Hematopoietic multipotent progenitor cell (in vitro differentiated cells): Measurements from ENCODE around the gene INTS3. TPM values are rescaled to one million over a fixed set of nuclear protein-coding genes. Genes with fewer than 3 reads are reported as not detected.
"Not testable (repeated sequence)": the region's sequence is repeated elsewhere in the genome, so short reads cannot be mapped to it uniquely, and the experiment has no call there.

ENCODE experiments used
- DNase-seq, 3 donors: peaks; one replicate each; pipeline ENCODE4 v3.0.0-alpha.2; 2011 to 2015; ENCODE audit warnings: low read depth in 2 of 3, low spot score in 2 of 3
- total RNA-seq: library from RNA; depleted of rRNA; stranded (reverse); fragments of >200 nt; gene quantifications from one replicate; pipeline ENCODE4 v1.2.3, GENCODE V29; 2012

The INTS3 gene
- total RNA-seq, 1 donor, result 57.4 TPM

GRCh38 chr1:153776845-153777370 is 49.1 kb downstream of the INTS3 start:
- DNase-seq, result no peak

GRCh38 chr1:153777648-153778047 is 49.8 kb downstream of the INTS3 start:
- no peak for DNase-seq

DNA sequence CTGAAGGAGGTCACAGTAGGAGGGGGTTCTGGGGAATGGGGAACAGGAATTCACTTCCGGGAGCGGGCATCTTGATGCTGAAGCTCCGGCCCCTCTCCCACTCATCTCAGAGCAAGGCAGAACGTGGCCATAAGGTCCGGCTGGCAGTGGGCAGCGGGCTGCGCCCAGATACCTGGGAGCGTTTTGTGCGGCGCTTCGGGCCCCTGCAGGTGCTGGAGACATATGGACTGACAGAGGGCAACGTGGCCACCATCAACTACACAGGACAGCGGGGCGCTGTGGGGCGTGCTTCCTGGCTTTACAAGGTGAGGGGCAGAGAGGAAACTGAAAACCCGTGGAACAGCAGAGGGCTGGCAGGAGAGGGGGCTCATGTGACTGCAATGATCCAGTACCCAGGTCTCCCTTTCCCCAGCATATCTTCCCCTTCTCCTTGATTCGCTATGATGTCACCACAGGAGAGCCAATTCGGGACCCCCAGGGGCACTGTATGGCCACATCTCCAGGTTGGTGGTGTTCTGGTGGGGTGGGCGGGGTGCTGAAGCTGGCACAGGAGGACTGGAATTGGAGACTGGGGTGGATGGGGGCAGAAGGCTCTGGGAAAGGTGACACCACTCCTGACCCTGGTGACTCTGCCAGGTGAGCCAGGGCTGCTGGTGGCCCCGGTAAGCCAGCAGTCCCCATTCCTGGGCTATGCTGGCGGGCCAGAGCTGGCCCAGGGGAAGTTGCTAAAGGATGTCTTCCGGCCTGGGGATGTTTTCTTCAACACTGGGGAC is 50.4 kb downstream of the INTS3 start:
- no peak for DNase-seq

DNA sequence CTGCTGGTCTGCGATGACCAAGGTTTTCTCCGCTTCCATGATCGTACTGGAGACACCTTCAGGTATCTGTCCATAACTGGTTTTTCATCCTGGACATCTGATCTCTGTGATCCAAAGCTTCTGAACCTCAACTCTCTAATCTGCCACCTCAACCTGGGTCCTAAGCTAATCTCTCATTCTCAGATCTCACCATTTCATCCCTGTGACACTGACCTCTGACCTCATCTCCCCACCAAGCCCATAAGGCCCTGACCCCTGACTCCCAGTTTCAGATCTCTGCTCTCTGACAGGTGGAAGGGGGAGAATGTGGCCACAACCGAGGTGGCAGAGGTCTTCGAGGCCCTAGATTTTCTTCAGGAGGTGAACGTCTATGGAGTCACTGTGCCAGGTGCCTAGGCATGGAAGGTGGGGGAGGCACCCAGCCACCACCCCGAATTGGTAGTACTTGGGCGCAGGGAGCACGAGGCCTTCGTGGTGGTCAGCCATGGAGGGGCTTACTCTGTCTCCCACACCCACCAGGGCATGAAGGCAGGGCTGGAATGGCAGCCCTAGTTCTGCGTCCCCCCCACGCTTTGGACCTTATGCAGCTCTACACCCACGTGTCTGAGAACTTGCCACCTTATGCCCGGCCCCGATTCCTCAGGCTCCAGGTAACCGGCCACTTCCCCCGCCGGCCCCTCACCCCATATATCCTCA is 51.1 kb downstream of the INTS3 start:
- DNase-seq, result no peak

GRCh38 chr1:153779781-153780541 is 52.1 kb downstream of the INTS3 start:
- DNase-seq, result no peak

- no peak for DNase-seq
Observed at GRCh38 chr1:153780551-153780950, 52.7 kb downstream of the INTS3 start.

DNA sequence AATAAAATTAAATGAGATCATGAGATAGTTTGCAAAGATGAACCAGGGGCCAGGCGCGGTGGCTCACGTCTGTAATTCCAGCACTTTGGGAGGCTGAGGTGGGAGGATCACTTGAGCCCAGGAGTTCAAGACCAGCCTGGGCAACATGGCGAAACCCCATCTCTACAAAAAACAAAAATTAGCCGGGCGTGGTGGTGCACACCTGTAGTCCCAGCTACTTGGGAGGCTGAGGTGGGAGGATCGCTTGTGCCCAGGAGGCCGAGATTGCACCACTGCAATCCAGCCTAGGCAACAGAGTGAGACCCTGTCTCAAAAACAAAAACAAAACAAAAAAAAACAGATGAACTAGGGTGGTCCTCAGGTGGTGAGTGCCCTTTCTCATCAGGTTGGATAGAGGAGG is 54.8 kb downstream of the INTS3 start:
- not testable (repeated sequence) for DNase-seq

DNA sequence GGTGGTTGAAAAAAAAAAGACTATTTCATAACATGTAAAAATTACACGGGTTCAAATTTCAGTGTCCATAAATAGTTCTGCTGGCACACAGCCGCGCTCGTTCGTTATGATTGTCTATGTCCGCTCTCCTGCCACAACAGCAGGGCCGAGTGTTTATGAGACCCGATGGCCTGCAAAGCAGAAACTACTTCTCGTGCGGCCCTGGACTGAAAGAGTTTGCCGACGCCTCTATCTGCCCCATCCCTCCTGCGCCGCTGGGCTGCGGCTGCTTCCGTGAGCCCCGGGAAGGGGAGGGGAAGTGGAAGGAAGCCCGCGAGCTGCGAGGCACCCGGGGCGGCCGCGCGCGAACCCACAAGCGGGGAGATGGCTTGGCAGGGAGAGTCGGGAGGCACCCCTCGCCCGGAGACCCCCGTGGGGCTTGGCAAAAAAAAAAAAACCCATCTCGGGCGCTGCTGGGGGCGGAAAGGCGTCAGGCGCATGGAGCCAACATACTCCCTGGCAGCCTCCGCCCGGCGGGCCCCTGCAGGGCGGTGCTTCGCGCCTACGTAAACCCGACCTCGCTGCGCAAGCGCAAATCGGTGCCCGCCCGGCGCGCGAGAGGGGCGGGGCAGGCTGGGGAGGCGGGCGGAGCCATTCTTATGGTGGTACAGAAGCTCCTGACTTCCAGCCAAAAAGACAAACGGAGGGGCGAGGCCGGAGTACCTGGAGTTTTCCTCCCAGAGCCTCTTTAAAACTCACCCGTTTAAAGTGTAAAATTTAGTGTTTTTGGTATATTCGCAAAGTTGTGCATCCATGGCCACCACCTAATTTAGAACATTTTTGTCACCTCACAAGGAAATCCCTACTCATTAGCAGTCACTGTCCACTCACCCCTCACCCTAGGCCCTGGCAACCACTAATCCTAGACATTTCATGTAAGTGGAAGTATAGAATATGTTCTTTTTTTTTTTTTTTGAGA is 55.7 kb downstream of the INTS3 start:
- peak; percentile 84 to 93 (median 92) for DNase-seq

- DNase-seq, result no peak
Observed at GRCh38 chr1:153786038-153786790, 58.4 kb downstream of the INTS3 start.

DNA sequence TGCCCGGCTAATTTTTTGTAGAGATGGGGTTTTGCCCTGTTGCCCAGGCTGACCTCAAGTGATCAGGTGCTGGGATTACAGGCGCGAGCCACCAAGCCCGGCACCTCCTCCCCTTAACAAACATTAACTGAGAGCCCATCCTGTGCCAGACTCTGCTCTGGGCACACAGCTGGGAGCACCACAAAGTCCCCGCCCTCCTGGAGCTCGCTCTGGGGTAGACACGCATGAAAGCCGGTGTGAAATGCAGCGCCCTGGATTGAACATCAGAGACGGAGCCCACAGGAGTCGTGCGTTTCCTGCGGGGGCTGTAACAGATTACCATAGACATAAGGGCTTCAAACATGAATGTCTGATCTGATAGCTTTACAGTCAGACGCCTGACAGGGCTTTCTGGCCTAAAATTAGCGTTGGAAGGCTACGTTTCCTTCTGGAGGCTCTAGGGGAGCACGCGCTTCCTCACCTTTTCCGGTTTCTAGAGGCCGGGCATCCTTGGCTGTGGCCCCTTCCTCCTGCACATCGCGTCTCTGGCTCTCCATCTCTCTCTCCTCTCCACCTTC is 61.7 kb downstream of the INTS3 start:
- no peak for DNase-seq

- DNase-seq, result peak in 2 of 3 donors; percentile 76 to 82
Observed at GRCh38 chr1:153790313-153790965, 62.6 kb downstream of the INTS3 start.

- DNase-seq, result peak in 2 of 3 donors; percentile 85 to 93
Observed at GRCh38 chr1:153790966-153791647, 63.3 kb downstream of the INTS3 start.

- DNase-seq, result peak in 1 of 3 donors; percentile 36
Observed at GRCh38 chr1:153791648-153792253, 63.9 kb downstream of the INTS3 start.

DNA sequence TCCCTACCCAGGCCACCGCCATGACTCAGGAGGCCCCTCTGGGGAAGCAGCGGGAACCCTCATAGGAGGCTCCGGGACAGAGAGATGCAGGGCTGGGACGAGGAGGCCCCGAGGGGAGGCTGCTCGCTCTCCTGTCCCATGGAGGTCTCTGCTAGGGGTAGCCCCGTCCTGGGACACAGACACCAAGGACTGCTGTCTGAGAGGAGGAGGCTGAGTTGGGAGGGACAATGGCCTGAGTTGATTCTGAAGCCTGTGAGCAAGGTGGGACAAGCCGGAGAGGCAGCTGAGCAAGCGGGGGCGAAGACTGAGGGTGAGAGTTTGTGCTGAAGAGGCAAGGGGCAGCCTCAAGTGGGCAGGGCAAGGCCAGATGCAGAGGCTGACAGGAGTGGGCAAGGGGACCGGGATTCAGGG is 64.8 kb downstream of the INTS3 start:
- no peak for DNase-seq

- no peak for DNase-seq
Observed at GRCh38 chr1:153793261-153793972, 65.6 kb downstream of the INTS3 start.

GRCh38 chr1:153793973-153794615 is 66.2 kb downstream of the INTS3 start:
- DNase-seq, result no peak
